GM06990 (cell line): ENCODE measurements around the gene BICDL2.
"Not testable (repeated sequence)": the region's sequence is repeated elsewhere in the genome, so short reads cannot be mapped to it uniquely, and the experiment has no call there.

Source experiments
- DNase-seq: peaks from one replicate; pipeline ENCODE4 v3.0.0-alpha.2; 2011; ENCODE audit not compliant: insufficient read length; ENCODE audit errors: extremely low read depth
- H3K27me3 ChIP-seq: replicated peaks from 2 replicates; pipeline ENCODE4 v1.6.0; 2011; ENCODE audit warnings: low read length; ENCODE audit not compliant: control insufficient read depth, insufficient read depth
- H3K36me3 ChIP-seq: 2 replicates; pipeline ENCODE4 v1.5.1; 2011; ENCODE audit warnings: low read length; ENCODE audit not compliant: control insufficient read depth, insufficient read depth
- H3K4me3 ChIP-seq: replicated peaks from 2 replicates; pipeline ENCODE4 v1.5.1; 2011; ENCODE audit warnings: low read depth, mild to moderate bottlenecking, control low read depth, low read length
- TF ChIP-seq, protein P1 (sequence below): IDR thresholded peaks from 2 replicates; pipeline ENCODE4 v1.5.1; 2011; ENCODE audit warnings: low read length, control low read depth, mild to moderate bottlenecking, inconsistent platforms; ENCODE audit not compliant: insufficient read depth, poor library complexity, severe bottlenecking

The BICDL2 gene

DNA sequence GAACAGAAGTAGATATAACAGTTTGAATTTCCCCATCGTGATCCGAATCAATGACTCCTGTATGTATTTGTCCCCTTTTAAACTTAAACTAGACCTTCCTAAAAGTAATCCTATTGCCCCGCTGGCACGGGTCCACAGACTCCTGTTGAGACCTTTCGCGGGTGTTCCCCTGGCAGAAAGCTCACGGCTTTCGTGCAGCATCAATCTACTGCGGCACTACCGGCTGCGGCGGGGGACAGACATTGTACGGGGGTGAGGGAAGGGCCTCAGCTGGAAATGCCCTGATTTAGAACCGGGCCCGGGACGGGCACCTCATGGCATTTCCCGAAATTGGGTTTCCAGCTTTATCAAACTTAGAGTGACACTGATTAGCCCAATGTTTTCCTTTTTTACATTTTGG, 43.3 kb upstream of the BICDL2 start:
- no peak overlapping the region for H3K4me3 ChIP-seq
- H3K36me3 ChIP-seq: no peaks in the 10 kb centered on the region
- TF ChIP-seq, protein P1, sequence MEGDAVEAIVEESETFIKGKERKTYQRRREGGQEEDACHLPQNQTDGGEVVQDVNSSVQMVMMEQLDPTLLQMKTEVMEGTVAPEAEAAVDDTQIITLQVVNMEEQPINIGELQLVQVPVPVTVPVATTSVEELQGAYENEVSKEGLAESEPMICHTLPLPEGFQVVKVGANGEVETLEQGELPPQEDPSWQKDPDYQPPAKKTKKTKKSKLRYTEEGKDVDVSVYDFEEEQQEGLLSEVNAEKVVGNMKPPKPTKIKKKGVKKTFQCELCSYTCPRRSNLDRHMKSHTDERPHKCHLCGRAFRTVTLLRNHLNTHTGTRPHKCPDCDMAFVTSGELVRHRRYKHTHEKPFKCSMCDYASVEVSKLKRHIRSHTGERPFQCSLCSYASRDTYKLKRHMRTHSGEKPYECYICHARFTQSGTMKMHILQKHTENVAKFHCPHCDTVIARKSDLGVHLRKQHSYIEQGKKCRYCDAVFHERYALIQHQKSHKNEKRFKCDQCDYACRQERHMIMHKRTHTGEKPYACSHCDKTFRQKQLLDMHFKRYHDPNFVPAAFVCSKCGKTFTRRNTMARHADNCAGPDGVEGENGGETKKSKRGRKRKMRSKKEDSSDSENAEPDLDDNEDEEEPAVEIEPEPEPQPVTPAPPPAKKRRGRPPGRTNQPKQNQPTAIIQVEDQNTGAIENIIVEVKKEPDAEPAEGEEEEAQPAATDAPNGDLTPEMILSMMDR: no peak
- no peak for DNase-seq
- no peaks in the 10 kb centered on the region for H3K27me3 ChIP-seq

GRCh38 chr16:3076577-3076976, 39.8 kb upstream of the BICDL2 start:
- no peaks in the 10 kb centered on the region for H3K36me3 ChIP-seq
- TF ChIP-seq, protein P1: no peak
- DNase-seq: no peak
- H3K27me3 ChIP-seq: no peaks in the 10 kb centered on the region
- peak overlapping the region; percentile 31 for H3K4me3 ChIP-seq

- not testable (repeated sequence) for DNase-seq, H3K4me3 ChIP-seq, H3K27me3 ChIP-seq, H3K36me3 ChIP-seq
Measured at GRCh38 chr16:3075946-3076345, 39.2 kb upstream of the BICDL2 start.

GRCh38 chr16:3075523-3075915, 38.8 kb upstream of the BICDL2 start:
- Histone ChIP-seq H3K27me3 (no peaks in the 10 kb centered on the region), H3K36me3 (no peaks in the 10 kb centered on the region), H3K4me3 (no peak overlapping the region)
- TF ChIP-seq, protein P1: no peak
- DNase-seq: no peak

- Histone ChIP-seq H3K27me3 (no peaks in the 10 kb centered on the region), H3K4me3 (peak overlapping the region; percentile 10; the same call in 1 of the 2 replicates), H3K36me3 (no peaks in the 10 kb centered on the region)
- peak; percentile 76 for DNase-seq
- TF ChIP-seq, protein P1: no peak
Measured at GRCh38 chr16:3074860-3075522, 38.2 kb upstream of the BICDL2 start.

DNA sequence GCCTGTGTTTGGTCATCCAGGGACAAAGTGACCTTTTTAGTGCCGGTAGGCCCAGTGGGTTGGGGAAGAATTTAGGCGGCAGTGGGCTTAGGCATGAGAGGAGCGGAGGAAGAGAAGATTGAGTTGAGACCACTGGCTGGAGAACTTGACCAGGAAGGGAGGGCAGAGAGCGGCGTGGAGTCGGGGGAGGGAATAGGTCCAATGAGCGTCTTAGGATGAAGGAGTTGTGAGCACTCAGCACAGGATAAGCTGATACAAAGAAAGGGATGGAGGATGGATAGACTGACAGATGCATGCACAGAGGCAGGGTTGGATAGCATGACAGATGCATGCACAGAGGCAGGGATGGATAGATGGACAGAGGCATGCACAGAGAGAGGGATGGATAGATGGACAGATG, 36.7 kb upstream of the BICDL2 start:
- DNase-seq: no peak
- Histone ChIP-seq H3K4me3 (no peak overlapping the region), H3K36me3 (peaks cover 3% of the 10 kb centered on the region), H3K27me3 (no peaks in the 10 kb centered on the region)
- TF ChIP-seq, protein P1: no peak
